Psoas muscle (tissue), 8 donors: Measurements from ENCODE around the gene CLCNKB. TPM values are rescaled to one million over a fixed set of nuclear protein-coding genes. Genes with fewer than 3 reads are reported as not detected.
"Not testable (repeated sequence)": the region's sequence is repeated elsewhere in the genome, so short reads cannot be mapped to it uniquely, and the experiment has no call there.

Experiments
- ATAC-seq, 4 donors: fragments of 200-7000 bp; cut with Tn5 transposase; one replicate each; pipeline ENCODE4 v1.9.1; 2020; ENCODE audit warnings: moderate library complexity in 3 of 4, mild to moderate bottlenecking in 2 of 4
- DNase-seq, 2 donors: peaks; one replicate each; pipeline ENCODE4 v3.0.0-alpha.2; 2020
- H3K27ac ChIP-seq: fragments of 200-600 bp; one replicate; pipeline ENCODE4 v1.8.0; 2022
- H3K27me3 ChIP-seq, 3 donors: fragments of 200-600 bp in 1 of 3; one replicate each; pipeline versions ENCODE4 v1.6.1 to v1.8.0; 2013 to 2022; ENCODE audit warnings: low read length in 2 of 3, mild to moderate bottlenecking in 2 of 3, moderate library complexity in 1 of 3; ENCODE audit not compliant: insufficient read depth in 3 of 3
- H3K36me3 ChIP-seq, 2 donors: fragments of 200-600 bp in 1 of 2; one replicate each; pipeline versions ENCODE4 v1.6.1 to v1.8.0; 2013 to 2022; ENCODE audit warnings: low read depth in 1 of 2, mild to moderate bottlenecking in 1 of 2, moderate library complexity in 1 of 2; ENCODE audit not compliant: insufficient read depth in 1 of 2
- H3K4me1 ChIP-seq: fragments of 200-600 bp; one replicate; pipeline ENCODE4 v1.8.0; 2022
- H3K4me3 ChIP-seq: fragments of 200-600 bp; one replicate; pipeline ENCODE4 v1.8.0; 2022; ENCODE audit warnings: mild to moderate bottlenecking
- H3K9me3 ChIP-seq: fragments of 200-600 bp; one replicate; pipeline ENCODE4 v1.8.0; 2022
- WGBS, 3 donors: extraction: QIAGEN DNeasy Blood & Tissue Kit; methylation state at CpG; one replicate each; pipeline versions ENCODE4 v1.1.6 to v1.1.7; 2013; 5-methylcytosine and 5-hydroxymethylcytosine counted together
- intact Hi-C, 2 donors: fragments of 100-400 bp; cut with DNase I; formaldehyde crosslinking; loops; one replicate each; pipeline versions ENCODE4 v1.11.0 to v1.14.2; 2022
- polyA plus RNA-seq, 3 donors: library from polyadenylated mRNA; stranded (reverse); fragments of 200-250 nt; gene quantifications; one replicate each; pipeline ENCODE4 v1.2.3, GENCODE V29; 2013
- total RNA-seq, 4 donors: library from RNA; stranded (reverse); fragmentation: NEBNext Ultra II Directional in 2 of 4; extraction: Animal tissue kit (Norgen Biotek cat#: 25700) in 2 of 4; gene quantifications; one replicate each; pipeline versions ENCODE4 v1.2.1 to v1.2.4, GENCODE V29; 2021 to 2023
- TF ChIP-seq, protein P1 (sequence below): fragments of 200-600 bp; IDR thresholded peaks from one replicate; pipeline ENCODE4 v1.8.0; 2022; ENCODE audit warnings: antibody characterized with exemption
- donor health status: healthy with polysubstance abuse.
- donor health status: DM: no; HTN: no; CAD: no; lungs with moderate emphysema.
- donor health status: Bipolar disorder and iron deficiency.
- donor health status: healthy.
- donor health status: DM: yes; HTN: yes; CAD: no.
- donor health status: DM: no; HTN: no; CAD: no.
- donor health status: DM: no; HTN: no; CAD: no.
- donor health status: DM: yes; HTN: yes; CAD: no.

Gene CLCNKB
- total and polyA plus RNA-seq, 7 donors, result 0.05 to 0.31 (median 0.30) TPM; not detected in 4

DNA sequence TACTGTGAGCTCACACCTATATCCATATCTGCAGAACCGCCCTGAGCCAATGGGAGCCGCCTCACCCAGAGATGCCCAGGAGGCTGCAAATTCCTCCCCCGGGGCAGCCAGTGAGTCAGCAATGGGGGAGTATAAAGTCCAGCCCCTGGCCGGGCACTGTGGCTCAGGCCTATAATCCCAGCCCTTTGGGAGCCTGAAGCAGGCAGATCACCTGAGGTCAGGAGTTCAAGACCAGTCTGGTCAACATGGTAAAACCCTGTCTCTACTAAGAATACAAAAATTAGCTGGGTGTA is 5.0 kb upstream of the CLCNKB start:
- DNase-seq, result no peak
- no peaks in the 10 kb centered on the region for H3K9me3 ChIP-seq
- H3K27ac ChIP-seq, result no peak overlapping the region
- H3K36me3 ChIP-seq, result no peaks in the 10 kb centered on the region
- TF ChIP-seq, protein P1, sequence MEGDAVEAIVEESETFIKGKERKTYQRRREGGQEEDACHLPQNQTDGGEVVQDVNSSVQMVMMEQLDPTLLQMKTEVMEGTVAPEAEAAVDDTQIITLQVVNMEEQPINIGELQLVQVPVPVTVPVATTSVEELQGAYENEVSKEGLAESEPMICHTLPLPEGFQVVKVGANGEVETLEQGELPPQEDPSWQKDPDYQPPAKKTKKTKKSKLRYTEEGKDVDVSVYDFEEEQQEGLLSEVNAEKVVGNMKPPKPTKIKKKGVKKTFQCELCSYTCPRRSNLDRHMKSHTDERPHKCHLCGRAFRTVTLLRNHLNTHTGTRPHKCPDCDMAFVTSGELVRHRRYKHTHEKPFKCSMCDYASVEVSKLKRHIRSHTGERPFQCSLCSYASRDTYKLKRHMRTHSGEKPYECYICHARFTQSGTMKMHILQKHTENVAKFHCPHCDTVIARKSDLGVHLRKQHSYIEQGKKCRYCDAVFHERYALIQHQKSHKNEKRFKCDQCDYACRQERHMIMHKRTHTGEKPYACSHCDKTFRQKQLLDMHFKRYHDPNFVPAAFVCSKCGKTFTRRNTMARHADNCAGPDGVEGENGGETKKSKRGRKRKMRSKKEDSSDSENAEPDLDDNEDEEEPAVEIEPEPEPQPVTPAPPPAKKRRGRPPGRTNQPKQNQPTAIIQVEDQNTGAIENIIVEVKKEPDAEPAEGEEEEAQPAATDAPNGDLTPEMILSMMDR, result no peak
- intact Hi-C loops, result no loop called here
- H3K4me1 ChIP-seq, result no peaks in the 10 kb centered on the region
- ATAC-seq, result no peak
- WGBS, 3 donors, result 83 to 94% (median 90%) methylated on average over 4 of the region's 4 CpGs
- no peak overlapping the region for H3K4me3 ChIP-seq
- no peaks in the 10 kb centered on the region for H3K27me3 ChIP-seq

- intact Hi-C loops, H3K4me3 ChIP-seq, ATAC-seq, H3K4me1 ChIP-seq, H3K27me3 ChIP-seq, DNase-seq, H3K27ac ChIP-seq, H3K36me3 ChIP-seq, H3K9me3 ChIP-seq: not testable (repeated sequence)
- WGBS, 3 donors, result 43 to 51% (median 51%) methylated on average over 6 to 8 of the region's 8 CpGs
Measured at GRCh38 chr1:16039871-16040270, 3.7 kb upstream of the CLCNKB start.

GRCh38 chr1:16041200-16041599 is 2.4 kb upstream of the CLCNKB start:
- ATAC-seq, result no peak
- no peak for DNase-seq
- Histone ChIP-seq H3K4me3 (no peak overlapping the region), H3K27me3 (no peaks in the 10 kb centered on the region), H3K36me3 (no peaks in the 10 kb centered on the region), H3K4me1 (no peaks in the 10 kb centered on the region), H3K27ac (no peak overlapping the region), H3K9me3 (no peaks in the 10 kb centered on the region)
- intact Hi-C loops, result loop anchor here in 1 of 2 donors (1.0 kb wide), 1 partner anchor 21 kb away; no protein-coding TSS in a partner anchor
- TF ChIP-seq, protein P1, result no peak
- 66 to 93% (median 91%) methylated on average over 8 of the region's 8 CpGs for WGBS, 3 donors

GRCh38 chr1:16042096-16042495 is 1.5 kb upstream of the CLCNKB start:
- DNase-seq, result no peak
- Histone ChIP-seq H3K9me3 (no peaks in the 10 kb centered on the region), H3K36me3 (no peaks in the 10 kb centered on the region), H3K4me3 (no peak overlapping the region), H3K27me3 (no peaks in the 10 kb centered on the region), H3K4me1 (no peaks in the 10 kb centered on the region), H3K27ac (no peak overlapping the region)
- intact Hi-C loops, result no loop called here
- WGBS, 3 donors, result 78 to 88% (median 80%) methylated on average over 9 of the region's 9 CpGs
- TF ChIP-seq, protein P1, result no peak
- peak in 1 of 4 donors; percentile 29 for ATAC-seq

DNA sequence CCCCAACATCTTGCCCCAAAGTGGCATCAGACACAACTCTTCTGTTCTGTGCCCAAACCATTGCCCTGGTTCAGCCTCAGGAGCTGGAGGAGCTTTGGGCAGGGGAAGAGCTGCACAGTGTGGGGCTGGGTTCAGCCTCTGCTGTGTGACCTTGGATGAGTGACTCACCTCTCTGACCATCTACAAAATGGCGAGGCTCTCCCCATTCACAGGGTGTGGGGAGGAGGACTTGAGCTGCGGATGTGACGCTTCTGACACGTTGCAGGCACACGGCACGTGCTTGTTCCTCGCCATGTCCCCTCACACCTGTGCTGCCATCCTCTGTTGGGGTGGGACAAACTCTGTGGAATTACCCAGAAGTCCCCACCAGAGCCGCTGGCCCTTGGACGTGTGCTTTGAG is 928 bp upstream of the CLCNKB start:
- DNase-seq, H3K4me1 ChIP-seq, H3K27me3 ChIP-seq, H3K36me3 ChIP-seq, intact Hi-C loops, H3K27ac ChIP-seq, H3K4me3 ChIP-seq, H3K9me3 ChIP-seq: not testable (repeated sequence)
- ATAC-seq, result peak in 3 of 4 donors; percentile 38 to 51 (median 49)
- 78 to 86% (median 80%) methylated on average over 8 to 9 of the region's 9 CpGs for WGBS, 3 donors

GRCh38 chr1:16043950-16044349 is 368 bp downstream of the CLCNKB start:
- Histone ChIP-seq H3K9me3 (no peaks in the 10 kb centered on the region), H3K4me3 (no peak overlapping the region), H3K27me3 (no peaks in the 10 kb centered on the region), H3K36me3 (no peaks in the 10 kb centered on the region), H3K27ac (no peak overlapping the region), H3K4me1 (peaks cover 5% of the 10 kb centered on the region)
- no peak for DNase-seq
- intact Hi-C loops, result loop anchor here in 1 of 2 donors (1.0 kb wide), 1 partner anchor 23 kb away; no protein-coding TSS in a partner anchor
- no peak for ATAC-seq
- WGBS, 3 donors, result 96% methylated on average over 5 of the region's 5 CpGs
- TF ChIP-seq, protein P1, result no peak
